HG02852 (cell line): ENCODE data around the gene ZNF80.

Experiments
- ATAC-seq: cut with Tn5 transposase; IDR thresholded peaks from one replicate; pipeline ENCODE4 v1.9.1; 2021; ENCODE audit warnings: mild to moderate bottlenecking, moderate library complexity; ENCODE audit not compliant: unreplicated experiment

The ZNF80 gene

GRCh38 chr3:114221165-114221880 is 16.1 kb downstream of the ZNF80 start:
- no peak for ATAC-seq

- no peak for ATAC-seq
These were observed 17.6 kb downstream of the ZNF80 start for GRCh38 chr3:114219741-114220140.

GRCh38 chr3:114218578-114219185 is 18.7 kb downstream of the ZNF80 start:
- no peak for ATAC-seq

- ATAC-seq: no peak
These were observed 19.4 kb downstream of the ZNF80 start for GRCh38 chr3:114218006-114218405.

GRCh38 chr3:114217266-114217665 is 20.1 kb downstream of the ZNF80 start:
- ATAC-seq: no peak

GRCh38 chr3:114216186-114216970 is 21.0 kb downstream of the ZNF80 start:
- ATAC-seq: no peak

GRCh38 chr3:114214542-114215341 is 22.6 kb downstream of the ZNF80 start:
- ATAC-seq: no peak

GRCh38 chr3:114213627-114214541 is 23.5 kb downstream of the ZNF80 start:
- ATAC-seq: peak; percentile 90

- peak; percentile 11 for ATAC-seq
These were observed 24.1 kb downstream of the ZNF80 start for GRCh38 chr3:114213292-114213626.

GRCh38 chr3:114212646-114213045 is 24.7 kb downstream of the ZNF80 start:
- ATAC-seq: no peak

- ATAC-seq: peak; percentile 84
These were observed 29.6 kb downstream of the ZNF80 start for GRCh38 chr3:114207768-114208167.

- ATAC-seq: no peak
These were observed 31.0 kb downstream of the ZNF80 start for GRCh38 chr3:114206342-114206741.

- no peak for ATAC-seq
These were observed 31.8 kb downstream of the ZNF80 start for GRCh38 chr3:114205541-114205940.

- no peak for ATAC-seq
These were observed 42.6 kb downstream of the ZNF80 start for GRCh38 chr3:114194750-114195149.

GRCh38 chr3:114192136-114192535 is 45.2 kb downstream of the ZNF80 start:
- no peak for ATAC-seq

- ATAC-seq: no peak
These were observed 50.9 kb downstream of the ZNF80 start for GRCh38 chr3:114186501-114186900.
